HepG2 (cell line): ENCODE data around the gene P4HTM. TPM values are rescaled to one million over a fixed set of nuclear protein-coding genes. Genes with fewer than 3 reads are reported as not detected.
"Not testable (repeated sequence)": the region's sequence is repeated elsewhere in the genome, so short reads cannot be mapped to it uniquely, and the experiment has no call there.

Experiments
- ATAC-seq: fragments of 200-7000 bp; cut with Tn5 transposase; 3 replicates; pipeline ENCODE4 v1.9.1; 2020; ENCODE audit warnings: mild to moderate bottlenecking, moderate library complexity
- BruUV-seq: library from RNA; stranded (reverse); fragments of 400-500 nt; replicated peaks from 2 replicates; lab custom pipeline; 2021; lab: Mats Ljungman, UMichigan
- CTCF ChIA-PET: fragments of 300-600 bp; formaldehyde crosslinking; extraction: SDS; loops from one replicate; lab custom pipeline; 2021; ENCODE audit warnings: low total read pairs, inconsistent platforms, low intra/inter-chr PET ratio; lab: Yijun Ruan, JAX
- POLR2A ChIA-PET: fragments of 350-600 bp; sonication (Branson Sonifier 250); formaldehyde crosslinking; loops from one replicate; lab custom pipeline; 2020; ENCODE audit warnings: antibody characterized with exemption, inconsistent platforms; lab: Yijun Ruan, JAX
- DNase-seq: peaks from one replicate; pipeline ENCODE4 v3.0.0-alpha.2; 2015; ENCODE audit warnings: low spot score
- FAIRE-seq: peaks from 3 replicates; lab custom pipeline; 2011; peaks lifted over from hg19 to GRCh38; lab: Jason Lieb, UNC
- H2AFZ ChIP-seq: one replicate; pipeline ENCODE4 v1.6.1; 2011; ENCODE audit warnings: low read length, inconsistent platforms
- H3K27ac ChIP-seq: fragments of 300-600 bp; 3 replicates; pipeline ENCODE4 v1.8.0; 2011; ENCODE audit warnings: mixed run types, mild to moderate bottlenecking, mixed read lengths, low read length, inconsistent platforms; ENCODE audit not compliant: insufficient read depth; ENCODE audit errors: extremely low read length
- H3K27me3 ChIP-seq, 2 experiments: fragments of 200-600 bp in 1 of 2; 2 replicates in 1 of 2; 3 replicates in 1 of 2; pipeline versions ENCODE4 v1.6.0 to v1.8.0; 2011; ENCODE audit warnings: low read length in 2 of 2, mild to moderate bottlenecking in 2 of 2, moderate library complexity in 2 of 2, inconsistent platforms in 1 of 2; ENCODE audit not compliant: insufficient read depth in 2 of 2, control insufficient read depth in 1 of 2
- H3K36me3 ChIP-seq, 2 experiments: fragments of 200-600 bp in 1 of 2; replicated peaks in 1 of 2; 2 replicates in 1 of 2; 3 replicates in 1 of 2; pipeline versions ENCODE4 v1.5.1 to v1.8.0; 2011; ENCODE audit warnings: low read length in 2 of 2, inconsistent platforms in 1 of 2; ENCODE audit not compliant: insufficient read depth in 2 of 2, control insufficient read depth in 1 of 2
- H3K4me1 ChIP-seq: 2 replicates; pipeline ENCODE4 v1.5.1; 2012; ENCODE audit warnings: low read length, inconsistent platforms; ENCODE audit not compliant: insufficient read depth
- H3K4me2 ChIP-seq: 2 replicates; pipeline ENCODE4 v1.6.0; 2011; ENCODE audit warnings: low read depth, low read length, inconsistent platforms
- H3K4me3 ChIP-seq, 3 experiments: fragments of 200-600 bp in 1 of 3; sonication (generic), shearing (Covaris generic) in 1 of 3; replicated peaks in 1 of 3; 2 replicates each; pipeline ENCODE4 v1.5.1; 2011 to 2016; ENCODE audit warnings: low read length in 3 of 3, inconsistent platforms in 2 of 3, low read depth in 2 of 3, mild to moderate bottlenecking in 2 of 3, control low read depth in 1 of 3, mixed read lengths in 1 of 3; ENCODE audit not compliant: insufficient read depth in 1 of 3
- H3K79me2 ChIP-seq: one replicate; pipeline ENCODE4 v1.6.1; 2011; ENCODE audit warnings: low read length, inconsistent platforms; ENCODE audit not compliant: insufficient read depth
- H3K9ac ChIP-seq: 2 replicates; pipeline ENCODE4 v1.6.0; 2011; ENCODE audit warnings: mild to moderate bottlenecking, low read depth, low read length, inconsistent platforms; ENCODE audit not compliant: insufficient read depth
- H3K9me3 ChIP-seq: 2 replicates; pipeline ENCODE4 v1.5.1; 2012; ENCODE audit warnings: mild to moderate bottlenecking, low read length
- H4K20me1 ChIP-seq: 2 replicates; pipeline ENCODE4 v1.6.0; 2011; ENCODE audit warnings: inconsistent platforms, mild to moderate bottlenecking, low read length, moderate library complexity; ENCODE audit not compliant: insufficient read depth
- RBFOX2 ChIP-seq: fragments of 200-400 bp; formaldehyde crosslinking; IDR thresholded peaks from 2 replicates; pipeline ENCODE4 v1.6.1; 2017; ENCODE audit warnings: low read depth, mild to moderate bottlenecking, low read length
- REPIN1 ChIP-seq: sonication (generic); formaldehyde crosslinking; IDR thresholded peaks from 2 replicates; pipeline ENCODE4 v1.8.0; 2022; ENCODE audit warnings: missing genetic modification reagents, low read depth, mild to moderate bottlenecking, borderline replicate concordance
- TOPORS ChIP-seq: sonication (generic); formaldehyde crosslinking; IDR thresholded peaks from 2 replicates; pipeline ENCODE4 v1.8.0; 2023; ENCODE audit warnings: mild to moderate bottlenecking, missing genetic modification reagents
- ZKSCAN8 ChIP-seq: IDR thresholded peaks from 2 replicates; pipeline ENCODE4 v1.6.1; 2016; ENCODE audit warnings: borderline replicate concordance, missing genetic modification reagents, missing compliant biosample characterization
- ZNF263 ChIP-seq: sonication (generic); formaldehyde crosslinking; IDR thresholded peaks from 2 replicates; pipeline ENCODE4 v1.4.0; 2020; ENCODE audit warnings: missing genetic modification reagents
- ZNF30 ChIP-seq: sonication (generic); formaldehyde crosslinking; IDR thresholded peaks from 2 replicates; pipeline ENCODE4 v1.5.0; 2020; ENCODE audit warnings: mild to moderate bottlenecking, missing genetic modification reagents
- WGBS: methylation state at CpG from one replicate; pipeline ENCODE4 v1.1.6; 2017; ENCODE audit warnings: low lambda C conversion rate; 5-methylcytosine and 5-hydroxymethylcytosine counted together
- in situ Hi-C: cut with HindIII; loops from 2 replicates; pipeline ENCODE4 v1.10.0; 2017; ENCODE audit warnings: low pct_unique_long_range_greater_than_20kb; ENCODE audit not compliant: extremely low pct_ligation_motif_present
- intact Hi-C: fragments of 100-400 bp; cut with micrococcal nuclease; formaldehyde crosslinking; loops from one replicate; pipeline ENCODE4 v1.10.0; 2022; ENCODE audit not compliant: unreplicated experiment
- polyA plus RNA-seq, 8 experiments: library from polyadenylated mRNA; depleted of rRNA in 3 of 8; stranded (reverse) in 7 of 8; unstranded in 1 of 8; fragments of >200 nt; fragmentation: Illumina TruSeq in 4 of 8; extraction: Trizol in 4 of 8; gene quantifications; 2 replicates each; pipeline versions ENCODE4 v1.2.1 to v1.2.3, GENCODE V29; 2011 to 2016; ENCODE audit warnings: low read depth in 4 of 8, missing spikeins in 1 of 8, mixed read lengths in 1 of 8; ENCODE audit not compliant: insufficient read depth in 1 of 8
- total RNA-seq, 5 experiments: library from RNA; depleted of rRNA; stranded (reverse); fragments of >200 nt; fragmentation: Illumina TruSeq; extraction: Trizol; gene quantifications; 2 replicates each; pipeline ENCODE4 v1.2.3, GENCODE V29; 2016; ENCODE audit warnings: low read depth in 1 of 5

P4HTM gene
- total and polyA plus RNA-seq, 2 of the 13 experiments (the other 11 are each of a cell fraction or from before 2014, with no cell fraction given), result 0.01 TPM; not detected in 1

DNA sequence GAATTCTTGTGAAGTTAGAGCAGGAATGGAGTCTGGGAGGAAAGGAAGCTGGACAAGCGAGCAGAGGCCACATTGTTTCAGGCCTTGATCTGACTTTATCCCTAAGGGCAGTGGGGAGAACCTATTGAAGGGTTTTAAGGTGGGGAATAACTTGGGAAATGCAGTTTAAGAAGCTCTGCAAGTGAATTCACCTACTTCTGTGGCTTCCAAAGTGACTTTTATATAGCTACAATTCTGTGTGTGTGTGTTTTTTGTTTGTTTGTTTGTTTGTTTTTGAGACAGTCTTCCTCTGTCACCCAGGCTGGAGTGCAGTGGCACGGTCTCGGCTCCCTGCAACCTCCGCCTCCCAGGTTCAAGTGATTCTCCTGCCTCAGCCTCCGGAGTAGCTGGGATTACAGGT lies 18.6 kb downstream of the P4HTM start:
- peak overlapping the region; percentile 89; the same call in 1 of the 2 replicates for H3K9ac ChIP-seq
- ATAC-seq, in situ Hi-C loops, DNase-seq, intact Hi-C loops, BruUV-seq, H3K9me3 ChIP-seq, H3K27me3 ChIP-seq, CTCF ChIA-PET, FAIRE-seq, H2AFZ ChIP-seq: not testable (repeated sequence)
- POLR2A ChIA-PET, result interaction anchor here (1.2 to 12.8 kb wide), 3 partner anchors 13 to 85 kb away, joined by 6 to 280 read pairs (median 42); partner anchors contain the start of genes DALRD3, IMPDH2, NDUFAF3 and QRICH1
- 94% methylated on average over 5 of the region's 5 CpGs for WGBS
- peaks cover 24% of the 10 kb centered on the region for H4K20me1 ChIP-seq
- H3K4me2 ChIP-seq, result peak overlapping the region; percentile 92
- H3K27ac ChIP-seq, result peak overlapping the region; percentile 11
- H3K4me3 ChIP-seq, result peak overlapping the region in 2 of 3 experiments; percentile 74 to 88; a peak in 3 of 6 replicates
- 0 out of 2 replicates have a peak, but pooled peaks have one; percentile 22 for TF ChIP-seq RBFOX2
- H3K4me1 ChIP-seq, result peaks cover 44% of the 10 kb centered on the region
- H3K36me3 ChIP-seq, result peaks cover 10 to 20% of the 10 kb centered on the region in 2 experiments
- H3K79me2 ChIP-seq, result peaks cover 34% of the 10 kb centered on the region

- no peak for DNase-seq
- Histone ChIP-seq H4K20me1 (peaks cover 31% of the 10 kb centered on the region), H3K9ac (no peak overlapping the region), H3K36me3 (peaks cover 12 to 27% of the 10 kb centered on the region in 2 experiments), H3K4me3 (no peak overlapping the region), H3K79me2 (peaks cover 34% of the 10 kb centered on the region), H2AFZ (no peak overlapping the region), H3K9me3 (no peaks in the 10 kb centered on the region), H3K27ac (no peak overlapping the region), H3K4me1 (peaks cover 36% of the 10 kb centered on the region), H3K27me3 (no peaks in the 10 kb centered on the region), H3K4me2 (no peak overlapping the region)
- 81% methylated on average over 3 of the region's 3 CpGs for WGBS
- CTCF ChIA-PET, result no interaction called here
- BruUV-seq, result no TSS peak
- TF ChIP-seq REPIN1 (CRISPR knock-in tag) (no peak), ZNF263 (CRISPR knock-in tag) (no peak), ZNF30 (CRISPR knock-in tag) (no peak), ZKSCAN8 (CRISPR knock-in tag) (no peak), TOPORS (no peak)
- POLR2A ChIA-PET, result interaction anchor here (1.2 to 12.8 kb wide), 3 partner anchors 13 to 84 kb away, joined by 6 to 280 read pairs (median 42); partner anchors contain the start of genes DALRD3, IMPDH2, NDUFAF3 and QRICH1
- intact Hi-C loops, result no loop called here
- no peak for ATAC-seq
- no peak for FAIRE-seq
- in situ Hi-C loops, result no loop called here
Measured at GRCh38 chr3:49009396-49009795, 19.4 kb downstream of the P4HTM start.
